Spleen (tissue), 7 donors: Measurements from ENCODE around the gene BANP.
"Not testable (repeated sequence)": the region's sequence is repeated elsewhere in the genome, so short reads cannot be mapped to it uniquely, and the experiment has no call there.

Experiments
- POLR2A ChIP-seq, 3 donors: fragments of 450-650 bp; IDR thresholded peaks; one replicate each; pipeline ENCODE4 v1.5.1; 2017; ENCODE audit warnings: antibody characterized with exemption in 3 of 3, mild to moderate bottlenecking in 1 of 3
- TF ChIP-seq, protein P1 (sequence below), 11 experiments: fragments of 200-600 bp in 7 of 11; fragments of 450-650 bp in 4 of 11; sonication (generic) in 4 of 11; IDR thresholded peaks in 8 of 11; conservative IDR thresholded peaks in 3 of 11; 1 replicate in 7 of 11; 2 replicates in 4 of 11; pipeline versions ENCODE4 v1.4.0 to v1.8.0; 2016 to 2021; ENCODE audit warnings: antibody characterized with exemption in 11 of 11, inconsistent platforms in 4 of 11, mild to moderate bottlenecking in 1 of 11
- donor health status: DM: no; HTN: no; CAD: no; lungs with moderate emphysema.
- donor health status: DM: no; HTN: no; CAD: no.
- donor health status: DM: no; HTN: no; CAD: no.

DNA sequence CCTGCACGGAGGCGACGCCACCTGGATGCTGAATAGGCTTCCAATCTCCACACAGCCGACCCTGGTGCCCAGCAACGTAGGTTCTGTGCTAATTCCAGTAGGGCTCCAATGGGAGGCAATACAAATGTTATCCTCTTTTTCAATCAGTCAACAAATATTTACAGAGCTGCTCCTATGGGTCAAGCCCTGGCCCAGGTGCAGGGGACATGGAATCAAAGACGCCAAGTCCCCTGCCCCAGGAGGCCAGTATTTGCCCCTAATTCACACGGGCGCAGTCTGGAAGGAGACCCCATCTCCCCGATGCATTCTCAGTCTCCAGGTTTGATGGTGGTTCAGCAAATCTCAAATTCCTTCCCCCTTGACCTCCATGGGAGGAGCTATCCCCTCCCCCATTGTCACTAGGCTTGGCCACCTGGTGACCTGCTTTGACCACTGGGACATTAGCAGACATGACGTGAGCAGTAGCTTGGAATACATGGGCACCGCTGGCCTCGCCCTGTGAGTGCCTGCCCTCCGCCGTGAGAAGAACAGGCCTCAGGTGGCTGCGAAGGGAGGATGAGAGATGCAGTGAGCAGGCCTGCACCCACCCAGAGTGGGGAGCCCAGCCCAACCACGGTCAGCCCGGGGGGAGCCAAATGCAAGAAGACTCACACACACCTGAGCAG, 18.6 kb upstream of the BANP start:
- TF ChIP-seq POLR2A (IDR thresholded peaks at IDR 0.05), result not testable (repeated sequence)
- TF ChIP-seq, protein P1, sequence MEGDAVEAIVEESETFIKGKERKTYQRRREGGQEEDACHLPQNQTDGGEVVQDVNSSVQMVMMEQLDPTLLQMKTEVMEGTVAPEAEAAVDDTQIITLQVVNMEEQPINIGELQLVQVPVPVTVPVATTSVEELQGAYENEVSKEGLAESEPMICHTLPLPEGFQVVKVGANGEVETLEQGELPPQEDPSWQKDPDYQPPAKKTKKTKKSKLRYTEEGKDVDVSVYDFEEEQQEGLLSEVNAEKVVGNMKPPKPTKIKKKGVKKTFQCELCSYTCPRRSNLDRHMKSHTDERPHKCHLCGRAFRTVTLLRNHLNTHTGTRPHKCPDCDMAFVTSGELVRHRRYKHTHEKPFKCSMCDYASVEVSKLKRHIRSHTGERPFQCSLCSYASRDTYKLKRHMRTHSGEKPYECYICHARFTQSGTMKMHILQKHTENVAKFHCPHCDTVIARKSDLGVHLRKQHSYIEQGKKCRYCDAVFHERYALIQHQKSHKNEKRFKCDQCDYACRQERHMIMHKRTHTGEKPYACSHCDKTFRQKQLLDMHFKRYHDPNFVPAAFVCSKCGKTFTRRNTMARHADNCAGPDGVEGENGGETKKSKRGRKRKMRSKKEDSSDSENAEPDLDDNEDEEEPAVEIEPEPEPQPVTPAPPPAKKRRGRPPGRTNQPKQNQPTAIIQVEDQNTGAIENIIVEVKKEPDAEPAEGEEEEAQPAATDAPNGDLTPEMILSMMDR (IDR thresholded peaks at IDR 0.05 in 8 of 11, conservative IDR thresholded peaks at IDR 0.05 in 3 of 11), result not testable (repeated sequence)
